GM23248 (cell line): Measurements from ENCODE around the gene ZNF683.

Experiments
- EZH2 ChIP-seq: fragments of 200-600 bp; sonication (generic); IDR thresholded peaks from 2 replicates; pipeline ENCODE4 v1.6.1; 2018; ENCODE audit warnings: antibody characterized with exemption, mild to moderate bottlenecking; ENCODE audit not compliant: insufficient read depth, poor library complexity, severe bottlenecking
- EZH2phosphoT487 ChIP-seq: fragments of 200-600 bp; sonication (generic); IDR thresholded peaks from 2 replicates; pipeline ENCODE4 v1.6.1; 2018; ENCODE audit warnings: antibody characterized with exemption, moderate library complexity, mild to moderate bottlenecking, low read depth; ENCODE audit not compliant: insufficient read depth

DNA sequence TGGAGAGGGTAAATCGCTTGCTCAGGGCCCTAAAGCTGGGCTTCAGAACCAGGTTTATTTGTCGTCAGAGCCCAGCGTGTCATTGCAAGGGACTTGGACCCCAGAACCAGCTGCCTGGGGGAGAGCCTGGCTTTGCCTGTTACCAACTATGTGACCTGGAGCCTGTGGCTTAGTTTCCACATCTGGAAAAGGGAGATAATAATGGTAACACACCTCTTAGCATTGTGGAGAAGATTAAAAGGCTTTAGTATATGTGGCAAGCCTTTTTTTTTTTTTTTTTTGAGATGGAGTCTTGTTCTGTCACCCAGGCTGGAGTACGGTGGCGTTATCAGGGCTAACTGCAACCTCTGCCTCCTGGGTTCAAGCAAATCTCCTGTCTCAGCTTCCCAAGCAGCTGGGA is 42.3 kb downstream of the ZNF683 start:
- no peak for TF ChIP-seq EZH2phosphoT487
- no peak for TF ChIP-seq EZH2
